ENCODE data around the gene CDCA3. TPM values are rescaled to one million over a fixed set of nuclear protein-coding genes. Genes with fewer than 3 reads are reported as not detected.
A peak's percentile ranks its signal among the peaks of the same experiment; 100 is the strongest.

CDCA3 gene
- total and polyA plus RNA-seq, 2 of the 13 experiments (the other 11 are each of a cell fraction or from before 2014, with no cell fraction given) = 32.7 to 56.5 TPM

GRCh38 chr12:6873094-6874014 lies 22.3 kb upstream of the CDCA3 start, which contains the start of gene SPSB2 (continued):
- TF ChIP-seq PHF20 (CRISPR knock-in tag; IDR thresholded peaks at IDR 0.05) = 0 out of 2 replicates have a peak, but pooled peaks have one; percentile 37
- no peak for TF ChIP-seq ZNF7 (CRISPR knock-in tag; IDR thresholded peaks at IDR 0.05)
- TF ChIP-seq, protein P1, sequence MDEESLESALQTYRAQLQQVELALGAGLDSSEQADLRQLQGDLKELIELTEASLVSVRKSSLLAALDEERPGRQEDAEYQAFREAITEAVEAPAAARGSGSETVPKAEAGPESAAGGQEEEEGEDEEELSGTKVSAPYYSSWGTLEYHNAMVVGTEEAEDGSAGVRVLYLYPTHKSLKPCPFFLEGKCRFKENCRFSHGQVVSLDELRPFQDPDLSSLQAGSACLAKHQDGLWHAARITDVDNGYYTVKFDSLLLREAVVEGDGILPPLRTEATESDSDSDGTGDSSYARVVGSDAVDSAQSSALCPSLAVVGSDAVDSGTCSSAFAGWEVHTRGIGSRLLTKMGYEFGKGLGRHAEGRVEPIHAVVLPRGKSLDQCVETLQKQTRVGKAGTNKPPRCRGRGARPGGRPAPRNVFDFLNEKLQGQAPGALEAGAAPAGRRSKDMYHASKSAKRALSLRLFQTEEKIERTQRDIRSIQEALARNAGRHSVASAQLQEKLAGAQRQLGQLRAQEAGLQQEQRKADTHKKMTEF (CRISPR knock-in tag; IDR thresholded peaks at IDR 0.05) = peak; percentile 91; the same call in 1 of the 2 replicates
- TF ChIP-seq ZBTB38 (CRISPR knock-in tag; IDR thresholded peaks at IDR 0.05) = 0 out of 2 replicates have a peak, but pooled peaks have one; percentile 20
- peak; percentile 63; the same call in 1 of the 2 replicates for TF ChIP-seq NCOA1 (CRISPR knock-in tag; IDR thresholded peaks at IDR 0.05)
- TF ChIP-seq ZNF101 (CRISPR knock-in tag; IDR thresholded peaks at IDR 0.05; ENCODE audit: borderline replicate concordance, low read depth) = no peak
- TF ChIP-seq MXD1 (CRISPR knock-in tag; IDR thresholded peaks at IDR 0.05) = peak; percentile 18; the same call in 1 of the 2 replicates
- no peak for TF ChIP-seq SP140L (CRISPR knock-in tag; IDR thresholded peaks at IDR 0.05; ENCODE audit: borderline replicate concordance)
- peak; percentile 53; the same call in 1 of the 2 replicates for TF ChIP-seq YEATS2 (CRISPR knock-in tag; IDR thresholded peaks at IDR 0.05; ENCODE audit: borderline replicate concordance)
- TF ChIP-seq KDM3A (CRISPR knock-in tag; IDR thresholded peaks at IDR 0.05; ENCODE audit: low read depth) = peak; percentile 33; the same call in 1 of the 2 replicates
- peak; percentile 99 for TF ChIP-seq ZNF652 (CRISPR knock-in tag; IDR thresholded peaks at IDR 0.05; ENCODE audit: borderline replicate concordance, low read depth)
- TF ChIP-seq, protein P2, sequence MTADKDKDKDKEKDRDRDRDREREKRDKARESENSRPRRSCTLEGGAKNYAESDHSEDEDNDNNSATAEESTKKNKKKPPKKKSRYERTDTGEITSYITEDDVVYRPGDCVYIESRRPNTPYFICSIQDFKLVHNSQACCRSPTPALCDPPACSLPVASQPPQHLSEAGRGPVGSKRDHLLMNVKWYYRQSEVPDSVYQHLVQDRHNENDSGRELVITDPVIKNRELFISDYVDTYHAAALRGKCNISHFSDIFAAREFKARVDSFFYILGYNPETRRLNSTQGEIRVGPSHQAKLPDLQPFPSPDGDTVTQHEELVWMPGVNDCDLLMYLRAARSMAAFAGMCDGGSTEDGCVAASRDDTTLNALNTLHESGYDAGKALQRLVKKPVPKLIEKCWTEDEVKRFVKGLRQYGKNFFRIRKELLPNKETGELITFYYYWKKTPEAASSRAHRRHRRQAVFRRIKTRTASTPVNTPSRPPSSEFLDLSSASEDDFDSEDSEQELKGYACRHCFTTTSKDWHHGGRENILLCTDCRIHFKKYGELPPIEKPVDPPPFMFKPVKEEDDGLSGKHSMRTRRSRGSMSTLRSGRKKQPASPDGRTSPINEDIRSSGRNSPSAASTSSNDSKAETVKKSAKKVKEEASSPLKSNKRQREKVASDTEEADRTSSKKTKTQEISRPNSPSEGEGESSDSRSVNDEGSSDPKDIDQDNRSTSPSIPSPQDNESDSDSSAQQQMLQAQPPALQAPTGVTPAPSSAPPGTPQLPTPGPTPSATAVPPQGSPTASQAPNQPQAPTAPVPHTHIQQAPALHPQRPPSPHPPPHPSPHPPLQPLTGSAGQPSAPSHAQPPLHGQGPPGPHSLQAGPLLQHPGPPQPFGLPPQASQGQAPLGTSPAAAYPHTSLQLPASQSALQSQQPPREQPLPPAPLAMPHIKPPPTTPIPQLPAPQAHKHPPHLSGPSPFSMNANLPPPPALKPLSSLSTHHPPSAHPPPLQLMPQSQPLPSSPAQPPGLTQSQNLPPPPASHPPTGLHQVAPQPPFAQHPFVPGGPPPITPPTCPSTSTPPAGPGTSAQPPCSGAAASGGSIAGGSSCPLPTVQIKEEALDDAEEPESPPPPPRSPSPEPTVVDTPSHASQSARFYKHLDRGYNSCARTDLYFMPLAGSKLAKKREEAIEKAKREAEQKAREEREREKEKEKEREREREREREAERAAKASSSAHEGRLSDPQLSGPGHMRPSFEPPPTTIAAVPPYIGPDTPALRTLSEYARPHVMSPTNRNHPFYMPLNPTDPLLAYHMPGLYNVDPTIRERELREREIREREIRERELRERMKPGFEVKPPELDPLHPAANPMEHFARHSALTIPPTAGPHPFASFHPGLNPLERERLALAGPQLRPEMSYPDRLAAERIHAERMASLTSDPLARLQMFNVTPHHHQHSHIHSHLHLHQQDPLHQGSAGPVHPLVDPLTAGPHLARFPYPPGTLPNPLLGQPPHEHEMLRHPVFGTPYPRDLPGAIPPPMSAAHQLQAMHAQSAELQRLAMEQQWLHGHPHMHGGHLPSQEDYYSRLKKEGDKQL (CRISPR knock-in tag; IDR thresholded peaks at IDR 0.05; ENCODE audit: low read depth) = 0 out of 2 replicates have a peak, but pooled peaks have one; percentile 35
- no peak for TF ChIP-seq NFE2L2 (IDR thresholded peaks at IDR 0.05; ENCODE audit: low read length)
- peak; percentile 46 for TF ChIP-seq SPEN (CRISPR knock-in tag; IDR thresholded peaks at IDR 0.05; ENCODE audit: low read depth)
- TF ChIP-seq UBTF (CRISPR knock-in tag; IDR thresholded peaks at IDR 0.05) = peak; percentile 76; the same call in 1 of the 2 replicates
- no peak for TF ChIP-seq ZFYVE20 (CRISPR knock-in tag; IDR thresholded peaks at IDR 0.05; ENCODE audit: borderline replicate concordance, low read depth)
- TF ChIP-seq SOX13 (IDR thresholded peaks at IDR 0.05) = no peak
- peak in 1 of 2 experiments; percentile 8; a peak in 1 of 4 replicates for TF ChIP-seq SOX13 (CRISPR knock-in tag; conservative IDR thresholded peaks at IDR 0.05 in 1 of 2, IDR thresholded peaks at IDR 0.05 in 1 of 2)
- peak; percentile 19; the same call in 1 of the 2 replicates for TF ChIP-seq CEBPG (CRISPR knock-in tag; IDR thresholded peaks at IDR 0.05)

Measured in HepG2 (cell line).